CD4-positive, alpha-beta T cell treated with Interleukin-4 for 1 hour (primary cell): ENCODE results near the gene NPIPA1.
A peak's percentile ranks its signal among the peaks of the same experiment; 100 is the strongest.
"Not testable (repeated sequence)": the region's sequence is repeated elsewhere in the genome, so short reads cannot be mapped to it uniquely, and the experiment has no call there.

Experiments used
- DNase-seq, 2 donors: peaks; one replicate each; pipeline ENCODE4 v3.0.0-alpha.2; 2020 to 2022

The NPIPA1 gene

GRCh38 chr16:14930971-14931370 lies 6.3 kb upstream of the NPIPA1 start:
- not testable (repeated sequence) for DNase-seq

DNA sequence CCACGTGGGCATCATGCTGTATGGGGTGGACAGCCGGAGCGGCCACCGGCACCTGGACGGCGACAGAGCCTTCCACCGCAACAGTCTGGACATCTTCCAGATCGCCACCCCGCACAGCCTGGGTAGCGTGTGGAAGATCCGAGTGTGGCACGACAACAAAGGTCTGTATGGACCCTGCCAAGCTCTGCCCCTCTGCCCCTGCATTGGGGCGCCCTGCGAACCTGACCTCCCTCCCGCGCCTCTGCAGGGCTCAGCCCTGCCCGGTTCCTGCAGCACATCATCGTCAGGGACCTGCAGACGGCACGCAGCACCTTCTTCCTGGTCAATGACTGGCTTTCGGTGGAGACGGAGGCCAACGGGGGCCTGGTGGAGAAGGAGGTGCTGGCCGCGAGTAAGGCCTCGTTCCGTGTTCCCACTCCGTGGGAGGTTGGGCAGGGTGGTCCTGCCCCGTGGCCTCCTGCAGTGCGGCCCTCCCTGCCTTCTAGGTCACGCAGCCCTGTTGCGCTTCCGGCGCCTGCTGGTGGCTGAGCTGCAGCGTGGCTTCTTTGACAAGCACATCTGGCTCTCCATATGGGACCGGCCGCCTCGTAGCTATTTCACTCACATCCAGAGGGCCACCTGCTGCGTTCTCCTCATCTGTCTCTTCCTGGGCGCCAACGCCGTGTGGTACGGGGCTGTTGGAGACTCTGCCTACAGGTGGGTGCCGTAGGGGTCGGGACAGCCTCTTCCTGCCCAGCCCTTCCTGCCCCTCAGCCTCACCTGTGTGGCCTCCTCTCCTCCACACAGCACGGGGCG lies 4.5 kb upstream of the NPIPA1 start:
- not testable (repeated sequence) for DNase-seq

DNA sequence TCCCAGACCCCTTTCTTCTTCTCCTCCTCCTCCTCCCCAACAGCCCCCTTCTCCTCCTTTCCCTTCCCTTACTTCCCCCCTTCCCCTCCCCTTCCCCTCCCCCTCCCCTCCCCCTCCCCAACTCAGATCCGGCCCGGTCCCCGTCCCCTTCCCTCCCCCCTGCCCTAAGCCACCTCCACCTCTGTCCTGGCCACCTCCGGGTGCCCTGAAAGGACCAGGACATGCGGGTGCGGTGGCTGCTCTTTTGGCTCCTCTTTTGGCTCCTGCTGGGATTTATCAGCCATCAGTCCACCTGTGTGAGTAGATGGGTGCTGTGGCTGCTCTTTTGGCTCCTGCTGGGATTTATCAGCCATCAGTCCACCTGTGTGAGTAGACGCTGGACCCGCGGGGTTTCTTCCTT lies 751 bp downstream of the NPIPA1 start:
- DNase-seq, result not testable (repeated sequence)

DNA sequence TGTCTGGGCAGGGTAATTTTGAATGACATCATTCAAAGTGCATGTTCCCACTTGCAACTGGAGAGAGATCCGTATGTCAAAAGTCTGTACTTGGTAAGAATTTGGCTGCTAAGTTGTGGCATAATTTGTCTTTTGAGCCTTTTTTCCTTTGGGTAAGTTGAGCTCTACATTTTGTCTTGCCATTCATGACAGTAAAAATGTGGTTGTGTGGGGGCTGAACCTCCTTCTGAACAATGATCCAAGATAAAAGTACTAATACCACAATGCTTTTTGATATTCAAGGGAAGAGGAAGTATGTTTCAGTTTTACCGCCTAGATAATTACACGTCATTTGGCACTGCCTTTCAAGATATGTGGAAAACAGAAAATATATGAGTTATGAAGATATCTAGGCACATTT lies 5.4 kb downstream of the NPIPA1 start:
- not testable (repeated sequence) for DNase-seq

GRCh38 chr16:14955546-14956231 lies 18.4 kb downstream of the NPIPA1 start:
- DNase-seq, result no peak

DNA sequence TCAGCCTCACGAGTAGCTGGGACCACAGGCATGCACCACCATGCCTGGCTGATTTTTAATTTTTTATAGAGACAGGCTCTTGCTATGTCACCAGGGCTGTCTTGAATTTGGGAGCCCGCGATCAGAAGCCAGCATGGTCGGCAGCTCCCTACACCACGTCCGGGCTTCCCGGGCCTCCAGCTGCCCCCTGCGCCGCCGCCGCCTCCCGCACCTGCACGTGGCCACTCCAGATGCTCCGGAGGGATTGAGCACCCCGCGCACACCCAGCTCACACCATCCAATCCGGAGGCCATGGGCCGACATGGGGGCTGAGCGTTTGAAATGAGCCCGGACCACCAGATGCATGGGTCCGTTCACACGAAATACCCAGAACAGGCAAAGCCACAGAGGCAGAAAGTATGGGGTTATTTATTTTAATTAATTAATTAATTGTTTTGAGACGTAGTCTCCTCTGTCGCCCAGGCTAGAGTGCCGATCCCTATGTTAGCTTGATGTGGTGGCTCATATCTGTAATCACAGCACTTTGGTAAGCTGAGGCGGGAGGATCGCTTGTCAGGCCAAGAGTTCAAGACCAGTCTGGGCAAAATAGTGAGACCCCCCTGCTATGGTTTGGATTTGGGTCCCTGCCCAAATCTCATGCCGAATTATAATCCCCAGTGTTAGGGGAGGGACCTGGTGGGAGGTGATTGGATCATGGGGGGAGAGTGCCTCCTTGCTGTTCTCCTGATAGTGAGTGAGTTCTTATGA lies 20.5 kb downstream of the NPIPA1 start:
- no peak for DNase-seq

- no peak for DNase-seq
These were observed 21.0 kb downstream of the NPIPA1 start for GRCh38 chr16:14958323-14958600.

DNA sequence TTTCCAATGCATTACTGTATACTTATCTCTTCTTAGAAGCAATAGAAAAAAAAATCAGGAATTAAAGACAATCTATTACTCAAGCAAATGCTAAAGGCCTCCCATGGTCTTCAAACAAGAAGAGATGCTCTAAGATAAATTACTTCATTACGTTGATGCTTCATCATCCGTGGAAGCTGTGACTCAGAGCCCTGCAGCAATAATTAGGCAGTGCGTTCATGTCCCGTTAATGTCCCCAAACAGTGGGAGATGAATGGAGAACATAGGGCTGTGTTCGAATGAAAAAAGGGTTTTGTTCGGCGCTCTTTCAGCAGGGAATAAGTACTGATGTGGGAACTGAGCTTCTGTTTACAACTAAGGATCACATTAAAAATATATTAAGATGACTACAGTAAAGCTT lies 21.7 kb downstream of the NPIPA1 start:
- no peak for DNase-seq

DNA sequence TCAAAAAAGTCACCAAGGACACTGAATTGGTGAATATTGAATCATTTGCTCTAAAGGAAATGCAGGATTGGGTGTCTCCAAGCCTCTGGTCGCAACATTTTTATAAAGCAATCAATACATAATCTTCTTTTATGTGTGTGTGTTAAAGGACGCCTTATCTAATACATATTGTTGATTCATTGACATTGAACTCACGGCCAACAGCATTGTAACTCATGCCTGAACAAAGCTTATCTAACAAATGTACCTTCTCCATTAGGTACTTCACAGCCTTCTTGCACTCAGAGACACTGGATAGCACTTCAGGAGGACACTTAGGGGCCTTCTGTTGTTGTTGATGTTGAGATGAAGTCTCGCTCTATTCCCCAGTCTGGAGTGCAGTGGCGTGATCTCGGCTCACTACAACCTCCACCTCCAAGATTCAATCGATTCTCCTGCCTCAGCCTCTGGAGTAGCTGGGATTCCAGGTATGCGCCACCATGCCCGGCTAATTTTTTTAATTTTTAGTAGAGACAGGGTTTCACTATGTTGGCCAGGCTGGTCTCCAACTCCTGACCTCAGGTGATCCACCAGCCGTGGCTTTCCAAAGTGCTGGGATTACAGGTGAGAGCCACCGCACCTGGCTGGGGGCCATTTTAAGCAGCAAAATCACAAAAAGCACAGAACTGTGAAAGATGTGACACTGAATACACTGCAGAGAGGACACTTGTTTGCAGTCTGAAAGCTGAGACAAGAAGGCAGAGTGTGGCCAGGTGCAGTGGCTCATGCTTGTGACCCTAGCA lies 24.4 kb downstream of the NPIPA1 start:
- no peak for DNase-seq

DNA sequence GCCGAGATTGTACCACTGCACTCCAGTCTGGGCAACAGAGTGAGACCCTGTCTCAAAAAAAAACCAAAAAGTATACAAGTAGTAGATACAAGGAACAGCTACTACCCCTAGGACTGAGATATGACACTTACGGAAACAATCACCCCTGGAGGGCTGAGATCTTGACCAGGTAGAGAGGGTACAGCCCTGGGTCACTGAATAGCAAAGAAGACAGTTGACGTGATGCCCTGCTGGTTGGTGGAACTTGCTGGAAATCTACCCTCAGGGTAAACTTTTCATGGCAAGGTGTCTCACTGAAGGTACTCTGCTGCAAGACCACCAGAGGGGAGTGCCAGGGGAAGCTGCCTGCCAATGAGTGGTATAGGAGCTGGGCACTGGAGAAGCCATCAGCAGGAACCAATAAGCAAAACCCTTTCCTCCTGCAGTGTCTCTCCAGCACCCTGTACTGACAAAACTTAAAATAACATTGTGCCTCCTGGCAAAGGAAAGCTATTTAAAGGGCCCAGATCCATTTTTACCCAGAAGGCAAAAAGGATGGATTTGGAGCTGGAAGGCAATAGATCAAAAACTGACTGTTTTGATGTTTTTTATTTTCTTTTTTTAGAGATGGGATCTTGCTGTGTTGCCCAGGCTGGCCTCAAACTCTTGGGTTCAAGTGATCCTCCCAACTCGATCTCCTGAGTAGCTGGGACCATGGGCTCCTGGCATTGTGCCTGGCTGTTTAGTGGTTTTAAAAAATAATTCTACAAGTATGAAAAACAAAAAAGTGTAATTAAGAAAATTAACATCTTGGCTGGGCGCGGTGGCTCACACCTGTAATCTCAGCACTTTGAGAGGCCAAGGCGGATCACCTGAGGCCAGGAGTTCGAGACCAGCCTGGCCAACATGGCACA lies 26.3 kb downstream of the NPIPA1 start:
- DNase-seq, result no peak

- DNase-seq, result no peak
These were observed 28.1 kb downstream of the NPIPA1 start for GRCh38 chr16:14965328-14965727.

GRCh38 chr16:14969795-14970194 lies 32.6 kb downstream of the NPIPA1 start:
- not testable (repeated sequence) for DNase-seq

- not testable (repeated sequence) for DNase-seq
These were observed 34.5 kb downstream of the NPIPA1 start for GRCh38 chr16:14971621-14972228.

DNA sequence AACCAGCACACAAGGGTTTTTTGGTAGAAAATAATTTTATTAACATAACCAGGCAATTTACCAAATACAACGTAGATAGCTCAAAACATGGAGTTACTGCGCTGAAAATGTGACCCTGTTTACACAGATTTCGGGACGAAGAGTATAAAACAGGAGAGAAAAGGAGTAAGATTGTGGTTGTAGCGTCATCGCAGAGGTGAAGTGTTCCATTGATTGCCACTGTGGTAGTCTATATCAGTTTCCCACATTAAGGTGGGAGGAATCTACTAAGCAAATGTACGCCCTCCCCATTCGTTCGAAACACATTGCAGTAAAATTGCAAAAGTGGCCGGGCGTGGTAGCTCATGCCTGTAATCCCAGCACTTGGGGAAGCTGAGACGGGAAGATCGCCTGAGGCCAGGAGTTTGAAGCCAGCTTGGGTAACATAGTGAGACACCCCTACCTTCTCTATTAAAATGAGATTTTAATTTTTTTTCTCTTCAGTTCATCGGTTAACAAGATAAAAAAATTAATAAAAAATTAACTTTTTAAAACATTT lies 36.6 kb downstream of the NPIPA1 start:
- not testable (repeated sequence) for DNase-seq

- DNase-seq, result not testable (repeated sequence)
These were observed 37.0 kb downstream of the NPIPA1 start for GRCh38 chr16:14974331-14974655.

GRCh38 chr16:14974656-14975417 lies 37.6 kb downstream of the NPIPA1 start, which contains the start of gene PDXDC1:
Gene PDXDC1 (plus strand): TSS chr16:14975026. CDS start chr16:14975200, 174 bp downstream.
- peak; percentile 93 to 98 for DNase-seq

- peak; percentile 38 to 72 for DNase-seq
These were observed 38.4 kb downstream of the NPIPA1 start for GRCh38 chr16:14975418-14976194.

DNA sequence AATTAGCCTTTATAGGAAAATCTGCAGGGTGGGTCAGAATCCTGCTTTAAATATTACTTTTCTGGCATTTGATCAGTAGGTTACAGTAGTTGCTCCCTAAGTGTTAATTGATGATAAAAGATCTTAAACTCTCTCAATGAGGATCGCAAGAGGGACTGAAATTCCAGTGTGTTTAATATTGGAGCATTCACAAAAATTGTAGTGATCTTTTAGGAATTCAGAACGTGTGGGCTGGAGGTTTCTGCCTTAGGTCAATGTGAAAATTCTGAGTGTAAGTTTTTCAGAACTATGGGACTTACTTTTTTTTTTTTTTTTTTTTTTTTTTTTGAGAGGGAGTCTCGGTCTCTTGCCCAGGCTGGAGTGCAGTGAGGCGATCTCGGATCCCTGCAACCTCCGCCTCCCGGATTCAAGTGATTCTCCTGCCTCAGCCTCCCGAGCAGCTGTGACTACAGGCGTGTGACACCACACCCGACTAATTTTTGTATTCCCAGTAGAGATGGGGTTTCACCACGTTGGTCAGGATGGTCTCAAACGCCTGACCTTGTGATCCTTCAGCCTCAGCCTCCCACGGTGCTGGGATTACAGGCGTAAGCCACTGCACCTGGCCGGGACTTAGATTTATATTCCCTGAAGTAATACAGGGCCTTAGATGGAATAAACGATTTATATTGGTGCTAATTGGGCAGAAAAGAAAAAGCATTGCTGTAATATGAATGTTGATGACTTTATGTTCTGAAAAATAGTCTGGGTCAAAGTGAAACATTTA lies 39.9 kb downstream of the NPIPA1 start:
- DNase-seq, result not testable (repeated sequence)

DNA sequence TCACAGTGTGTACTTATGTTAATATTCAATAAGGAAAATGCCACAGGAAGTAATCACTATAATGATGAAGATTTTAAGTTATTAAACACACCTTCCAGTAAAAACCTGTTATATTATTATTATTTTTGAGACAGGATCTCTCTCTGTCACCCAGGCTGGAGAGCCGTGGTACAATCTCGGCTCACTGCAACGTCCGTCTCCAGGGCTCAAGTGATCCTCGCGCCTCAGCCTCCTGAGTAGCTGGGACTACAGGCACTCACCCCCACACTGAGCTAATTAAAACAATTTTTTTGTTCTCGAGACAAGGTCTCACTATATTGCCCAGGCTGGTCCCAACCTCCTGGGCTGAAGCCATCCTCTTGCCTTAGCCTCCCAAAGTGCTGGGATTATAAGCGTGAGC lies 41.0 kb downstream of the NPIPA1 start:
- not testable (repeated sequence) for DNase-seq
